GM12873 (cell line): ENCODE results near the gene MORF4L1.

Experiments used
- TF ChIP-seq, protein P1 (sequence below): IDR thresholded peaks from 2 replicates; pipeline ENCODE4 v1.5.1; 2012; ENCODE audit warnings: low read depth, mild to moderate bottlenecking, moderate library complexity, low read length, control low read depth; ENCODE audit not compliant: insufficient read depth; ENCODE audit errors: missing control alignments

Gene MORF4L1

DNA sequence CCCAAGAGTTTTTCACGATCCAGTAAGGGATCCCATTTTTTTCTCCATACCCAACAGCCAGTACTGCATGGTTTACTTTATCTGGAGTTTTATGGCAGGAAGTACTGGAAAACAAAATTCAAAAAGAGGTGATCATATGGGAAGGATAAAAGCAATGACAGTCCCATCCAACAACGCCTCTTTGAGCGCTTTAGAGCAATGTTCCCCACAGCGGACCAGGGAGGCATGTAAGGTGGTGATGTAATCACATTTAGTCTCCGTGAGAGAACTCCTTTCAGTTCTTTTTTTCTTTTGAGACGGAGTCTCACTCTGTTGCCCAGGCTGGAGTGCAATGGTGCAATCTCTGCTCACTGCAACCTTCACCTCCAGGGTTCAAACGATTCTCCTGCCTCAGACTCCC lies 50.3 kb downstream of the MORF4L1 start:
- TF ChIP-seq, protein P1, sequence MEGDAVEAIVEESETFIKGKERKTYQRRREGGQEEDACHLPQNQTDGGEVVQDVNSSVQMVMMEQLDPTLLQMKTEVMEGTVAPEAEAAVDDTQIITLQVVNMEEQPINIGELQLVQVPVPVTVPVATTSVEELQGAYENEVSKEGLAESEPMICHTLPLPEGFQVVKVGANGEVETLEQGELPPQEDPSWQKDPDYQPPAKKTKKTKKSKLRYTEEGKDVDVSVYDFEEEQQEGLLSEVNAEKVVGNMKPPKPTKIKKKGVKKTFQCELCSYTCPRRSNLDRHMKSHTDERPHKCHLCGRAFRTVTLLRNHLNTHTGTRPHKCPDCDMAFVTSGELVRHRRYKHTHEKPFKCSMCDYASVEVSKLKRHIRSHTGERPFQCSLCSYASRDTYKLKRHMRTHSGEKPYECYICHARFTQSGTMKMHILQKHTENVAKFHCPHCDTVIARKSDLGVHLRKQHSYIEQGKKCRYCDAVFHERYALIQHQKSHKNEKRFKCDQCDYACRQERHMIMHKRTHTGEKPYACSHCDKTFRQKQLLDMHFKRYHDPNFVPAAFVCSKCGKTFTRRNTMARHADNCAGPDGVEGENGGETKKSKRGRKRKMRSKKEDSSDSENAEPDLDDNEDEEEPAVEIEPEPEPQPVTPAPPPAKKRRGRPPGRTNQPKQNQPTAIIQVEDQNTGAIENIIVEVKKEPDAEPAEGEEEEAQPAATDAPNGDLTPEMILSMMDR, result no peak

GRCh38 chr15:78923480-78924360 lies 51.0 kb downstream of the MORF4L1 start:
- TF ChIP-seq, protein P1, result no peak

DNA sequence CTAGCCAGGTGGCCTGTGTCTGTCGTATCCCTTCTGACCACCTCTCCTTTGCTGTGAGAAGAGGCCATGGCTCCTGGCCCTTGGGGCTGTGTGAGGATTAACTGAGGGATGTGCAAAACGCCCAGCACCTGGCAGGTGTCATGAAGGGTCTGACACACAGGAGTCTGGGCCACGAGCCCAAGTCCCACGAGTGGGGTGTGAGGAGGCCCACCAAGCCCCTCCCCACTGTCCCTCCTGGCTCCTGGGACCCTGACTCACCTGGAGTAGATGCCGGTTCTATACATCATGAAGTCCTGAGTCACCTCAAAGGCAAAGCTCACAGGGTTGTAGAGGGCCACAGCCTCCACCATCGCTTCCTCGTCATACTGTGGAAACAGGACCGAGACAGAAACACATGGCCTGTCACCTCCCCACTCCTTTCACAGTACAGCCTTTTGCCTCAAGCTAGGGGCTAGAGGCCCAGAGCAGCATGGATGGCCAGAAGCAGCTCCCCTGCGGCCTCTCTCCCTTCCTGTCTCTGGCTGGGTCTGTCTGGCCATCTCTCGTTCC lies 52.5 kb downstream of the MORF4L1 start:
- TF ChIP-seq, protein P1, result no peak

GRCh38 chr15:78925956-78926743 lies 53.5 kb downstream of the MORF4L1 start:
- TF ChIP-seq, protein P1, result no peak

GRCh38 chr15:78927077-78927790 lies 54.5 kb downstream of the MORF4L1 start:
- TF ChIP-seq, protein P1, result no peak

GRCh38 chr15:78928616-78929093 lies 56.0 kb downstream of the MORF4L1 start:
- TF ChIP-seq, protein P1, result no peak
